Ascending aorta (tissue), 2 donors: Measurements from ENCODE around the gene SLITRK1. TPM values are rescaled to one million over a fixed set of nuclear protein-coding genes. Genes with fewer than 3 reads are reported as not detected.

Experiments used
- DNase-seq, 2 donors: peaks; one replicate each; pipeline ENCODE4 v3.0.0-alpha.2; 2019; ENCODE audit warnings: low spot score in 2 of 2
- H3K27ac ChIP-seq, 2 donors: fragments of 200-600 bp; sonication (generic); one replicate each; pipeline ENCODE4 v1.5.1; 2016 to 2017; ENCODE audit warnings: mild to moderate bottlenecking in 1 of 2
- H3K27me3 ChIP-seq: fragments of 200-600 bp; sonication (generic); one replicate; pipeline ENCODE4 v1.5.1; 2017
- H3K36me3 ChIP-seq, 2 donors: fragments of 200-600 bp; sonication (generic); one replicate each; pipeline ENCODE4 v1.5.1; 2016
- H3K4me1 ChIP-seq, 2 donors: fragments of 200-600 bp; sonication (generic); one replicate each; pipeline ENCODE4 v1.5.1; 2016 to 2017; ENCODE audit warnings: mild to moderate bottlenecking in 1 of 2
- H3K4me3 ChIP-seq, 2 donors: fragments of 200-600 bp; sonication (generic); one replicate each; pipeline ENCODE4 v1.5.1; 2016 to 2017; ENCODE audit warnings: mild to moderate bottlenecking in 1 of 2
- H3K9me3 ChIP-seq, 2 donors: fragments of 200-600 bp; sonication (generic); one replicate each; pipeline ENCODE4 v1.5.1; 2016
- CTCF ChIP-seq, 3 experiments: fragments of 200-600 bp in 2 of 3; fragments of 450-650 bp in 1 of 3; sonication (generic) in 2 of 3; IDR thresholded peaks; one replicate each; pipeline ENCODE4 v1.5.1; 2016 to 2019; ENCODE audit warnings: antibody characterized with exemption in 3 of 3, mild to moderate bottlenecking in 1 of 3, moderate library complexity in 1 of 3
- intact Hi-C: fragments of 100-400 bp; cut with DNase I; formaldehyde crosslinking; loops from one replicate; pipeline ENCODE4 v1.15.1; 2023
- total RNA-seq: library from RNA; depleted of rRNA; stranded (reverse); fragments of >200 nt; gene quantifications from one replicate; pipeline ENCODE4 v1.1.0, GENCODE V29; 2016

Gene SLITRK1
- total RNA-seq: not detected

- no peak for TF ChIP-seq CTCF (IDR thresholded peaks at IDR 0.05)
- intact Hi-C loops: no loop called here
- Histone ChIP-seq H3K27ac (no peak within 1 kb of the TSS), H3K4me1 (no peaks in the 10 kb centered on the region), H3K36me3 (no peaks in the 10 kb centered on the region), H3K4me3 (peak within 1 kb of the TSS; percentile 18 to 54), H3K27me3 (peaks cover 5% of the 10 kb centered on the region), H3K9me3 (no peaks in the 10 kb centered on the region)
- DNase-seq: no peak
Observed at GRCh38 chr13:83881917-83882605, at the start of gene SLITRK1. TSS of gene SLITRK1 (minus strand) at chr13:83882474. CDS start at chr13:83881507, 967 bp downstream.

GRCh38 chr13:83929157-83929556 is 46.9 kb upstream of the SLITRK1 start:
- Histone ChIP-seq H3K27me3 (no peaks in the 10 kb centered on the region), H3K9me3 (no peaks in the 10 kb centered on the region), H3K36me3 (no peaks in the 10 kb centered on the region), H3K4me1 (no peaks in the 10 kb centered on the region), H3K27ac (no peak overlapping the region), H3K4me3 (no peak overlapping the region)
- TF ChIP-seq CTCF (IDR thresholded peaks at IDR 0.05): no peak
- DNase-seq: no peak
- intact Hi-C loops: no loop called here

- no peaks in the 10 kb centered on the region for H3K36me3 ChIP-seq
- TF ChIP-seq CTCF (IDR thresholded peaks at IDR 0.05): no peak
- H3K27ac ChIP-seq: no peak overlapping the region
- H3K27me3 ChIP-seq: no peaks in the 10 kb centered on the region
- no peak overlapping the region for H3K4me3 ChIP-seq
- no peaks in the 10 kb centered on the region for H3K4me1 ChIP-seq
- DNase-seq: no peak
- H3K9me3 ChIP-seq: no peaks in the 10 kb centered on the region
- intact Hi-C loops: no loop called here
Observed at GRCh38 chr13:83919775-83920174, 37.5 kb upstream of the SLITRK1 start.

GRCh38 chr13:83914368-83914767 is 32.1 kb upstream of the SLITRK1 start:
- no peak overlapping the region for H3K4me3 ChIP-seq
- no peak for TF ChIP-seq CTCF (IDR thresholded peaks at IDR 0.05)
- DNase-seq: no peak
- H3K36me3 ChIP-seq: no peaks in the 10 kb centered on the region
- no peaks in the 10 kb centered on the region for H3K4me1 ChIP-seq
- intact Hi-C loops: no loop called here
- no peak overlapping the region for H3K27ac ChIP-seq
- no peaks in the 10 kb centered on the region for H3K9me3 ChIP-seq
- no peaks in the 10 kb centered on the region for H3K27me3 ChIP-seq

- Histone ChIP-seq H3K27me3 (no peaks in the 10 kb centered on the region), H3K36me3 (no peaks in the 10 kb centered on the region), H3K9me3 (no peaks in the 10 kb centered on the region), H3K4me3 (no peak overlapping the region), H3K27ac (no peak overlapping the region), H3K4me1 (no peaks in the 10 kb centered on the region)
- intact Hi-C loops: no loop called here
- DNase-seq: no peak
- TF ChIP-seq CTCF (IDR thresholded peaks at IDR 0.05): no peak
Observed at GRCh38 chr13:83907196-83907989, 25.1 kb upstream of the SLITRK1 start.
